DMS114 treated with DMSO at 0.1 percent for 48 hours (cell line): ENCODE results near the gene RNF111.

Source experiments
- DNase-seq: peaks from one replicate; lab custom pipeline; 2025; ENCODE audit not compliant: unreplicated experiment; lab: John Stamatoyannopoulos, UW

The RNF111 gene

DNA sequence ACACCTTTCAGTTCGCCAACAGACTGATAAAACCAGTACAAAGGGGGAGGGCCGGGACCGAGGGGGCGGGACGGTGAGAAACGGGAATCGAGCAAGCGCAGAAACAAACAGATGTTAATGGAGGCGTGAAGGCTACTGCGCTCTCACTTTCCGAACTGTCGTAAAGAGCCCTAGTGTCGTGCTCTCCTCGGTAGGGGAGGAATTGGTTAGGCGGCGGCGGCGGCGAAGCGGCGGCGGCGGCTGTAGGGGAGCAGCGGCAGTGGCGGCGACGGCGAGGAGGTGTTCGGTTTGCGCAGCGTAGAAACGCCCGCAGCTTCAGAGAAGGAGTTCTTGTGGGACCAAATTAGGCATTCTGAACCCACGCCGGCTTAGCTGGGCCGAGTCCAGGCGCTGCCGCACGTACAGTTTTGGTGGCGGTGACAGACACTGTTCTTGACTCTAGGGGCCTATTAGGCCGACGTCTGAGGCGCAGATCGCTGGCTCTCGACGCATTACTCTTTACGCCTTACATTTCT lies at the start of gene RNF111:
Gene RNF111 (plus strand): TSS at position 173 of the 515 bp plus-strand sequence. CDS start 43,160 bp downstream, outside the sequence.
- DNase-seq: peak; percentile 98

GRCh38 chr15:58947179-58947578 lies 40.3 kb upstream of the RNF111 start:
- DNase-seq: no peak

DNA sequence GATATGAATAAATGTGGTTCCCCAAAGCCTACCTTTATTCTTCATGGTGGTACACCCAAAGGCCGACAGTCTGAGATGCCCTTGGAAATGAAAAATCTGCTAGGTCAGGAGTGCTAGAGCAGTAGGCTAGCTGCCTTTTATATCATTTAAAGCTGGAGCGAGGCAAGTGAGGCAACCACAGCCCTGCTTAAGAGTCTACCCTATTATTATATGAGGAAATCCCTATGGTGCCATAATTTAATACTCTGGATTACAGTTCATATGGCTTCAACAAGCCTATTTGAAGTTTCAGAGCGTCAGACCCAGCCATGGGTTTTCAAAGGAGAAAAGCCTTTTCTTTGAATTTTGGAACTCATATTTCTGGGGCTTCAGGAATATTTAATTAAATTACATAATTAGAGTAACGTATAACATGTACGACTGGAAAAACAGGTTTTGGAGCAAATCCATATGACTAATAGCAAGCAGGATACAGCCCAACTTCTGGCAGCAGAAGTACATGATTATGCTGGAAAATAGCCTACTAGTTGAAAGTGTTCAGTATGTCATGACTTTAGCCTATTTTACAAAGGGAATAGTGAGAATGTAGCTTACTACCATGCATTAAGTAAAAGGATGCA lies 36.0 kb upstream of the RNF111 start:
- no peak for DNase-seq

DNA sequence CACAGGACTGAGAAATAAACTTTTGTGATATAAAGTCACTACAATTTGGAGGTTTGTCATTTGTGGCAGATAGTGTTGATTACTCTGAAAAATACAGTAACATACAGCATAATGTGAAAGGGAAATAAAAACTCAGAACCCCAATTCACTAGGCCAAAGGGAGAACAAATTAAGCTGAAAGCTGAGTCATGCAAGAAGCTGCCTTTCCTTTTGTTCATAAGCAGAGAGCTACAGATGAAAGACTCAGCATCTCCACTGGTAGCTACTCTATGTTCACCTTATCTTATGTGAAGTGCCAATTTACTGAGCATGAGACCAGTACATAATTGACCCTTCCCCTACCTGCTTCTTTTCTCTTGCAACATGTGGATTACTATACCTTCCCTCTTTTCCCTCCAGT lies 34.7 kb upstream of the RNF111 start:
- no peak for DNase-seq

DNA sequence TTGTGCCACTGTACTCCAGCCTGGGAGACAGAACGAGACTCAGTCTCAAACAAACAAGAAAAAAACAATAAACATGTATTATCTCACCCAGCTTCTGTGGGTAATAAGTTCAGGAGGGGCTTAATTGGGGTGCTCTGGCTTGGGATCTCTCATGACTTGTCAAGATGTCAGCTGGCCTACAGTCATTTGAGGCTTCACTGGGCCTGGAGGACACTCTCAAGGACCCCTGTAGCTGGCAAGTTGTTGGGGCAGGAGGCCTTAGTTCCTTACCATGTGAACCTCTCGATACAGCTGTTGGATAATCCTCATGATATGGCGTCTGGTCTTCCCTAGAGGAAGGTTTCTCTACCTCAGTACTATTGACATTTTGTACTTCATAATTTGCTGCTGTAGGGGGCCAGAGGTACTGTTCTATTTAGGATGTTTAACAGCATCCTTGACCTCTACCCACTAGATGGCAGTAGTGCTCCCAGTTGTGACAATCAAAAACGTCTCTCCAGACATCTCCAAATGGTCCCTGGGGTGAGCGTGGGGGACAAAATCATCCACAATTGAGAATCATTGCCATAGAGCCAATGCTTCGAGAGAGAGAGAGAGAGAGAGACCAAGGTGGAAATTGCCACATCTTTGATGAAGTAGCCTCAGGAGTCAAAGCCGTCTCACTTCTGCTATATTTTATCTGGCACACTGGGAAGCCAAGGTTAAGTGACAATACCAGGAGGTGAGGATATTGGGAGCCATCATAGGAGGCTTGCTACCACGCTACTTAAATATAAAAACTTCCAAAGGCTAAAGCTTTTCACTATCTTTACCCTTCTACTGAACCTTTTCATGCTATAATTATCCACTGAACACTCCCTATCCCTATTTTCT lies 30.1 kb upstream of the RNF111 start:
- DNase-seq: peak; percentile 79

- no peak for DNase-seq
Observed at GRCh38 chr15:58958811-58959210, 28.7 kb upstream of the RNF111 start.

DNA sequence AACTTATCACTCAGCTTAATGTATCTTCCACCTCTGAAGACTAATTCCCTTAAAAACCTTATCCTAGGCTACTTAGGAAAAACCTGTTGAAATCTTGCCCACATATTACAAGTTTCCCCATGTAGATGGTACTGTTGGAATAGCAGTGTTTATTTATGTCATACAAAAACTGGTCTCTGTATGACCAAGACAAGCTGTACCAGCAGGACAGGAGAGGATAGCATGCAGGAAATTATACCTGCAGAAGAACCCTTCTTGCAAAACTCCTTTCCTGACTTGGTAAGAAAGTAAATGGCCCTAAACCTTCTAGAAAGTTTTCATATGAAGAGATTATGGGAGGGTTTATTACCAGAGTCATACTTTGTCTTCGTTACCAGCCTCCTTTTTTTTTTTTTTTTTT lies 25.3 kb upstream of the RNF111 start:
- no peak for DNase-seq

DNA sequence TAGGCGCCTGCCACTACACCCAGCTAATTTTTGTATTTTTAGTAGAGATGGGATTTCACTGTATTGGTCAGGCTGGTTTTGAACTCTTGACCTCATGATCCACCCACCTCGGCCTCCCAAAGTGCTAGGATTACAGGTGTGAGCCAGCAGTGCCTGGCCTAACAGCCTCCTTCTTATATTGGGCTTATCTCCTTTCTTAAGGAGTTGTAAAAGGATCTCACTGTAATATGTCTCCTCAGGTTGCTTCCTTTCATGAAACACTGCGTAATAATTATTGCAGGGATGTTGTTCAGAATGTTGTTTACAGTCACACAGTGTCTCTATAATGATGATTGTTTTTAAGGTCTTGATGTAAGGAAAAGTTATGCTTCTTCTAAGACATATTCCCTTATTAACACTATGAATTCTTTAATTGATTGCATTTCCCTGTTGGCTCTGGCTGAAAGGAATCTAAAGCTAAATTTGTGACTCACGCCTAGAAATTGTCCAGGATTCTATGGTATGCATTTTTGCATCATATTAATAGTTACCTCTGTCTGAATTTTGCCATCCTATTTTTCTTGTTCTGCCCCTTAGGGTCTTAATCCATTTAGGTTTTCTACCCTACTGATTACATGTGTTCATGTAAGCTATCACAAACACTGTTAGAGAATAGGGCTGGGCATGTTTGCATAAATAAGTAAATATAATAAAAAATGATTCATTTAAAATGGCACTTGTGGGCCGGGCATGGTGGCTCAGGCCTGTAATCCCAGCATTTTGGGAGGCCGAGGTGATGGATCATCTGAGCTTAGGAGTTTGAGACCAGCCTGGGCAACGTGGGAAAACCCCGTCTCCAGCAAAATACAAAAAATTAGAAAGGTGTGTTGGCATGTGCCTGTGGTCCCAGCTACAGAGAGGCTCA lies 24.5 kb upstream of the RNF111 start:
- no peak for DNase-seq

- DNase-seq: no peak
Observed at GRCh38 chr15:58966698-58967097, 20.8 kb upstream of the RNF111 start.

- DNase-seq: no peak
Observed at GRCh38 chr15:58967479-58967878, 20.0 kb upstream of the RNF111 start.

GRCh38 chr15:58977887-58978286 lies 9.6 kb upstream of the RNF111 start:
- DNase-seq: no peak

GRCh38 chr15:58980351-58980939 lies 7.0 kb upstream of the RNF111 start:
- DNase-seq: peak; percentile 62

GRCh38 chr15:58981808-58982475 lies 5.5 kb upstream of the RNF111 start:
- no peak for DNase-seq

- DNase-seq: no peak
Observed at GRCh38 chr15:58983261-58983660, 4.2 kb upstream of the RNF111 start.

GRCh38 chr15:58985443-58985842 lies 2.0 kb upstream of the RNF111 start:
- DNase-seq: no peak

DNA sequence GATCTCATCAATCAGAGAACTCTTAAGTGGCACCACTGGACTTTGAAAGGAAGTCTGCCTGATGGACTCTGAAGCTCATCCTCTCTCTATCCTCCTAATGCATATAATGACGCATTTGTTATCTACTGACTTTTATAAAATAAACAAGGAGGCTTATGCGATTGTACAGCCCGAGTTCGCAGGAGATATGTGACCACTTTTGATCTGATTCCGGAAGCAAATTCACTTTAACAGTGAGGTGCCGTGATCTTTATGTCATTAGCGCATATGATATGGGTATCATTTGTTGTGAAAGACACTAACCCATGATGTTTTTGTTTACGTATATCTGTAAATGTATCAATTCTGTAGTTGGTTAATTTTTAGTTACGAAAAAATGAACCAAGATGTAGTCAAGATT lies 427 bp upstream of the RNF111 start:
- no peak for DNase-seq

DNA sequence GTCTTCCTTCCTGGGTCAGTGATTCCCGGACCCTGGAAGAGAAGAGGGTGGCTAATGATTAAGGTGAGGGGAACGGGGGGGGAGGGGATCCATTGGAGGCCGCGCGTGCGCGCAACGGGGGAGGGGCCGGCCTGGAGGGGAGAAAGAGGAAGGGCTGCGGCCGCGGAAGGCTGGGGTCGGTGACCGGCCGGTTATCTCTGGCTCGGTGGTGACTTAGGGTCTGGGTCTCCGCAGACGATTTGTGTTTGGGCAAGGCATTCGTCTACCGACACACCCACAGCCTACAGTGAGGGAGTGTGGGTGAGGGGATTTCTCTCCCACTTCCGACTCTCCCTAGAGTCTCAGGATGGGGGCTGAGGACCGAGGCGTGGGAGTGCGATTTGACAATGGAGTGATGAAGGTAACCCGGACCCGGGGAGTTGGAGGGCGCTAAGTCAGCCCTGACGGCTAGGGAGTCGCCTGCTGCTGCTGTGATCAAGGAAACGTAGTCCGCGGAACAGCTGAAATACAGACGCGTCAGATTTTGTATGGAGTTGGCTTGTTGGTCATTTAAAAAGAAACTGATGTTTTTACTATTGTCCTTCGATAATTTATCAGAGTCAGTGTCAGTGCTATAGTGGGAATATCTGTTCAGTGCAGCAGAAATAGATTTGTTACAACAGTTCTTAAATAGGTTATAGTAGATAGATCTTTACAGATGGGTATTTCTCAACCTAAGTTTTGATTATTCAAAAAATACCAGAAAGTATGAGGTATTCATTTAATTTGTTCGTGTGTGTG lies 733 bp downstream of the RNF111 start:
- DNase-seq: peak; percentile 55

- no peak for DNase-seq
Observed at GRCh38 chr15:58992181-58992580, 4.7 kb downstream of the RNF111 start.

DNA sequence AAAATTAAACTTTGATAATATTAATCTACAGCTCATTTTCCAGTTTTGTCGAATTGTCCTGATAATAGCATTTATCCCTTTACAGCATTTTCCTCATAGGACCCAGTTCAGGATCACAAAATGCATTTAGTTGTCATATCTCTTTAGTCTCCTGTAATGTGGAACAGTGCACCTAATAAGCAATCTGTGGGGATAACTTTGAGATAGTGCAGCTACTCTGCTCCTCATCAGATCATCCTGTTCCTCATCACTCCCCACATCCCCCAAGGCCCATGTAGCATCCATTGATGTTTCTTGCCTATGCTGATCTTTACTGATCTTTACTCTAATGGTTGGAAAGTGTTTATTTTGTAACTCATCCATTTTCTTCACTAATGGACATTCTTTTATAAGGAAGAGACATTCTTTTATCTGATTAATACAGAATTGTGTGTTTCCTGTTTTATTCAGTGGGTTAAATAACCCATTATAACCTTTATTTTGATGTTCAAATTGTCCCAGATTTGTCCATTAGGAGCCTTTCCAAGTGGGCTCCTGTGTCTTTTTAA lies 7.5 kb downstream of the RNF111 start:
- DNase-seq: no peak
